ENCODE results near the gene MGST2. TPM values are rescaled to one million over a fixed set of nuclear protein-coding genes. Genes with fewer than 3 reads are reported as not detected.
A peak's percentile ranks its signal among the peaks of the same experiment; 100 is the strongest.
"Not testable (repeated sequence)": the region's sequence is repeated elsewhere in the genome, so short reads cannot be mapped to it uniquely, and the experiment has no call there.

Gene MGST2
- 4.1 TPM for total RNA-seq

DNA sequence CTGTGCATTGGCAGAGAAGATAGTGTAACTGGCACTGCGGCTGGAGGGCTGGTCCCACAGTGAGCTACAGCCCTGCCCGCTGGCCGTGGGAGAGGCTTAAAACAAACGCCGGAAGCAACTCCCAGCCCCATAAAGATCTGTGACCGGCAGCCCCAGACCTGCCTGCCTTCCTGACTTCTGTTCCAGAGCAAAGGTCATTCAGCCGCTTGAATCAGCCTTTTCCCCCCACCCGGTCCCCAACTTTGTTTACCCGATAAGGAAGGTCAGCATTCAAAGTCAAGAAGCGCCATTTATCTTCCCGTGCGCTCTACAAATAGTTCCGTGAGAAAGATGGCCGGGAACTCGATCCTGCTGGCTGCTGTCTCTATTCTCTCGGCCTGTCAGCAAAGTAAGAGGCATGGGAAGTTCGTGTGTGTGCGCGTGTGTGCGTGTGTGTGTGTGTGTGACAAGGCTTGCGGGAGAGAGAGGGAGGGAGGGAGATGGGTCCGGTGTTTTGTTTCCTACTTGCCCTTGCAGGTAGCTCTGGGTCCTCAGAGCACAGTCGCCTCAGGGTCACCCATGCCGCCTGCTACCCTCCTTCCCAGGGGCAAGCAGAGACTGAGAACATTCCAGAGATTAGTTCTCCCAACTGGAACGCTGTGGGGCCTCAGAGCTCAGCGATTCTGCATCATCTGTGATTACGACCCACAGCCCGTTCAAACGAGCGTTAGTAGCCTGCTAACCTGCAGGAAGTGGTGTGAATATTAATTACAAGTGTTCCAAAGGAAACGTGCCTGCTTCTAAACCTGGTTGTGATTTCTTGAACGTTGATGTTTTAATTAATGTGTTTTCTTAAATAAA lies at the start of gene MGST2:
TSS of gene MGST2 (plus strand) at position 130 of the 840 bp plus-strand sequence. CDS start at position 331, 201 bp downstream.
- FAIRE-seq (no peak), DNase-seq (ENCODE audit: low spot score in 2 of 2) (peak in 1 of 2 donors; percentile 53)

DNA sequence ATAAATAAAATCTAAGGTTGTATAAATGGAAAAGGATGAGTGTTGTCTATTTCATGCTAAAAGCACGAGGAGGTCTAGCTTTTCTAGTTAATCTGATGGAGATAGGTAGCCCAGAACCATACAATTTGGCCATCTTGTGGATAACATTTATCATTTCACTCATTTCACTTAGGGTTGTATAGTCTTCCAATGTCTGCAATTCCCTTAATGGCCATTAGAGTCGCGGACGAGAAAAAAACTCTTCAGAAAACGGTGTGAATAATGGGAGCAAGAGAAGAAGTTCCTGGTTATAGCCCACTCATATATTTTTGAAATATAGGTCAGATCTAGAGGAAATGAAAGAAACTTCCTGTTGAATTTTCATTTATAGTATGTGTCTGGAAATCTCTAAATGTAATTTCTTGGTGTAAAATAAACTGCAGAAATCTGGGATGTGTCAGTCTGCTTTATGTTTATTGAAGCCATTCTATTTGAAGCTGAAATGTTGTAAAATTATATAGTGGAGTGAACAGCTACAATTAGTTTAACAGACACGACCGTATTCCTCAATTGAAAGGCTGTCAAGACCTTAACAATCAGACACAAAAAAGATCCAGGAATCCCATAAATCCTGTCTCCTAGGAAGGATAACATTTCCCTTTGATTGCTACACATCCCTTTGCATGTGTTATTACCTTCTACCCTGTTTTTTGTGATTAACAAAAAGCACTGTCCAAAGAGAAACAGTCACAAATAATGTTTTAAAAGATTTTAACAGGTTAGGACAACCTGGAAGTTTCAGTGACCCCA lies 47.7 kb upstream of the MGST2 start:
- FAIRE-seq (no peak), DNase-seq (ENCODE audit: low spot score in 2 of 2) (no peak)

DNA sequence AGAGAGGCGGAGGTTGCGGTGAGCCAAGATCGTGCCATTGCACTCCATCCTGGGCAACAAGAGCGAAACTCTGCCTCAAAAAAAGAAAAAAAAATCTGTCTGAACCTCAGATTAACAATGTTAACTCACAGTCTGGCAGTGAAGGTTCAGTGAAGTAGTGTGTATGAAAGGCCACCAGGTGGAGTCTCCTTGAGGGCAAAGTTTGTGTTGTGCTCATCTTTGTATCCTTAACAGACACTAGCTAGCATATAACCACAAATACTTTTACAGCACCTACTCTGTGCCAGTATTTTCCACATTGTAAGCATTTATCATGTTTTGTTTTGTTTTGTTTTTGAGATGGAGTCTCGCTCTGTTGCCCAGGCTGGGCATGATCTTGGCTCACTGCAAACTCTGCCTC lies 46.0 kb upstream of the MGST2 start:
- DNase-seq (ENCODE audit: low spot score in 2 of 2) (no peak), FAIRE-seq (no peak)

DNA sequence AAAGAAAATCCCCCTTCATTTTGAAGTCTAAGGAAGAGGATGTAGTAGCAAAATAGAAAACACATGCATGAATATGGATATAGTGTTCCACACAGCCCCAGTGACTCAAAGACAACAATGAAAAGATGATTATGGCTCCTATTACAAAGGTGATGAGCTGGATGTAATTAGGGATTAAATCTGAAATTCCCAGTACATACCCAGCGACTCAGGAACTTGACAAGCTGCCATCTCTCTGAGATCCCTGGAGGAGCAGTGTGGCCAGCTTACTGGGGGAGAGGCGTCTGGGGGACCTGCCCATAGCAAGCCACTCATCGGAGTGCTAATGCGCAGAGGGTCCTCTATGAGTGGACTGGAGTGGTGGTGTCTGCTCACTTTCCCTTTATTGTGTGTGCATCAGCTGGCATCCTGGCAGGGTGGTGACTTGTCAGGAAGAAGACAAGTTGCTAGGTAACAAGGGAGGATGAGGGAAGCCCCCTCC lies 42.7 kb upstream of the MGST2 start:
- no peak for DNase-seq (ENCODE audit: low spot score in 2 of 2)
- no peak for FAIRE-seq

DNA sequence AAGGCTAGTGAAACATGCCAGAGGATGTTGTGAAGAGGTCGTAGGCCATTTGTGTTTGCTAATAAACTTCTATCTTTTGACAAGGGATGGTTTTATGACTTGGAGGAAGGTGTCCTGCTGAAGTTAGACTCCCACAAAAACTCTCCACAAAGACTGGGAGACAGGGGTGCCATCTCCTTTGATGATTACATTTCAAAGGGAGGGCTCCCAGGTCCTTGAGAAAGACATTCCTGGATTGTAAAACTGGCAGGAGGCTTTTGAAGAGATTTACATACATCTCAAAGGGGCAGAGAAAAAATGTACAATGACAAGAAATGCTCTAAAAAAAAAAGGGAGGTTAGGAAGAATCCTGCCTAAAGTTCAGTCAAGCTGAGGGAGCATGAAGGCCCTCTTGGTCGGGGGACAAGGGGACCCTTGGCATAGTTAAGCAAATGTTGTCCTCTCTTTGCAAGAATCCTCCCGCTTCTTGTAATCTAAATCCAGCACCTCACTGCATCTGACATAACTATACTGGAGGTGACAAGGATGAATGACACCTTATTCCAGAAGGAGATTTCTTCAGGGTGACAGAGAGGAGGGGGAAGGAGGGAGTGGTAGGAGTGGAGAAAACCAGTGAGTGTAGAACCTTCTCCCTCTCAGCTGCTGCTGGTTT lies 41.1 kb upstream of the MGST2 start:
- FAIRE-seq (no peak), DNase-seq (ENCODE audit: low spot score in 2 of 2) (no peak)

DNA sequence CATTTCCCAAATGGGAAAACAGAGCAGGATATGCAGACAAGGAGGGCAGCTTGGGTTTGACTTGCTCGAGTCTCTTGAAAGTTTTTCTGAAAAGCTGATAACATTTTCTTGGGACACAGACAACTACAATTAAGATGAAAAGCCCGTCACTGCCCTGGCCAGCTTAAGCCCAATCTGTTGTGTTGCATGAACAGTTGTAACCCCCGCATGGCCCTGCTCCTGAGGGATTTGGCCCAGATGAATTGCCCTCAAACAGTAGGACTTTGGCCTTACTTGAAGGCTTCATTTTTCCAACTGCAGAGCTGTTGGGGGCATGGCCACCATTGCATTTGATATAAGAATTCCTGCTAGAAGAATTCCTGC lies 40.5 kb upstream of the MGST2 start:
- no peak for FAIRE-seq
- DNase-seq (ENCODE audit: low spot score in 2 of 2), result no peak

DNA sequence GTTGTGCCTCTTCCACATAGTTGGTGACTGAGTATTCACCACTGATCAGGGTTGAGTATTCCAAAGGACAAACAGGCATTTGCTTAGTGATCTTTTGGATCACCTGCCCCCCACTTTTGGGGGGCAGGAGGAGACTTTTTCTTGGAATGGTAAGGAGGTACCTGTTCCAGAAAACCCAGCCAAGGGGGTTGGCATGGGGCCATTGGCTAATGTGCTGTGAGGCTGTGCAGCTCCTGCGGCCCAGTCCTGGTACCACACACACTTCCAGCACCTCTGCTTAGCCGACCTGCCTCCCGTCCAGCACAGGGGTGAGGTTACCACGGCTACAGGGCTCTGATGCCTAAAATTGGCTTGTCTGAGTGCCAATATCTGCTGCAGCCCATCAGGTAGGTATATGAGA lies 40.1 kb upstream of the MGST2 start:
- DNase-seq (ENCODE audit: low spot score in 2 of 2) (no peak), FAIRE-seq (no peak)

DNA sequence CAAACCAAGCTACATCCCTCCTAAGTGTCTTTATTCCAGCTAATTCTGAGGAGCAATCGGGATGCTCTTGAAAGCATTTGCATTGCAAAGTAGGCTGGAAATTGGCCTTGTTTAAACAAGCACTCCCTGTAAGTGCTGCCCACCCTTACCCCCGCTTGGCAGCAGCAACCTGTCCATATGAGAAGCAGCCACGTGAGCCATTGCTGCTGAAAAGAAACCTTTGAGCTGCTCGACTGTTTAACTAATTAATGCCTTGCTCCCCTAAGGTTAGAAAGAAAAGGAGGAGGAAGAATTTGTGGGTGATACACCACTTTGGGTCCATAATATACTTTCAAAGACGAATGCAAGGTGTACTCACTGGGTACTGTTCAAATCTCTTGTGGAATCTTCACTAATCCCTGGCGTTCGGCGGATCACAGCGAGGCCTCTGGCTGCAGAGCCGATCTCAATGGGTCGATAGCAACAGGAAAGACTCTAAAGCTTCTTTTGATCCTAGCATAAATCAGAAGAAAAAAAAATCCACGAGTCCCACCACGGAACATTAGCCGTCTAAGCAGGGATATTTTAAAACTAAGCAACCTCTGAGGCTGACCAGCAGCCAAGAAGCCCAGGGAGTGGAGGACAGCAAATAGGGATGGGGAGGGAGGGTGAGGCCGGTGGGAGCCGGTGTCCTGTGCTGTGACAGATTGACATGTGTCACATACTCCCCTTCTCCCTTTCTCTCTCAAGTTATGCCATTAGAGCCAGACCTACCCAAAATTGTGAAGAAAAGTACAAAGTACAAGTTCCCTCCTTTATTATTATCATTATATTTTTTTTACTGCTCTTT lies 37.2 kb upstream of the MGST2 start:
- DNase-seq (ENCODE audit: low spot score in 2 of 2), result no peak
- FAIRE-seq, result no peak

DNA sequence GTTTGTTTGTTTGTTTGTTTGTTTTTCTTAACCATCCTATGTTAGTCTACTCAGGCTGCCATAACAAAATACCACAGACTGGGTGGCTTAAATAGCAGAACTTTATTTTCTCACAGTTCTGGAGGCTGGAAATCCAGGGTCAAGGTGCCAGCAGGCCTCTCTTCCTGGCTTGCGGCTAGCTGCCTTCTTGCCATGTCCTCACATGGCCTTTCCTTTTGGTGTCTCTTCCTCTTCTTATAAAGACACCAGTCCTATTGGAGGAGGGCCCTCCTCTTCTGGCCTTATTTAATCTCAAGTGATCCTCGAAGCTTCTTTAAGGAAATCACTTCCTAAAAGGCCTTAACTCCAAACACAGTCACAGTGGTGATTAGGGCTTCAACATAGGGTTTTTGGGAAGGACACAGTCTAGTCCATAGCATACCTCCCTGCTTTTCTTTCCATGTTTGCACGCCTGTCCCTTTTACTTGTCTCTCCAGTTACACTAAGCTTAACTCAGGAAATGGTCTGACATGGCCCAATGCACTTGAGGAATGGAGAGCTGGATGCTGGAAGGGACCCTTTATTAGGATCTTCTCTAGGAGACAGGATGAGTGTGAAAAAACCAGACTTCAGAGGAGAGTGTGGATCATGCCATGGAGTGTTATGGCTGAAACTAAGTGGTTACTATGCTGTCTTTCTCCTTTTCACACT lies 36.0 kb upstream of the MGST2 start:
- FAIRE-seq (no peak), DNase-seq (ENCODE audit: low spot score in 2 of 2) (no peak)

DNA sequence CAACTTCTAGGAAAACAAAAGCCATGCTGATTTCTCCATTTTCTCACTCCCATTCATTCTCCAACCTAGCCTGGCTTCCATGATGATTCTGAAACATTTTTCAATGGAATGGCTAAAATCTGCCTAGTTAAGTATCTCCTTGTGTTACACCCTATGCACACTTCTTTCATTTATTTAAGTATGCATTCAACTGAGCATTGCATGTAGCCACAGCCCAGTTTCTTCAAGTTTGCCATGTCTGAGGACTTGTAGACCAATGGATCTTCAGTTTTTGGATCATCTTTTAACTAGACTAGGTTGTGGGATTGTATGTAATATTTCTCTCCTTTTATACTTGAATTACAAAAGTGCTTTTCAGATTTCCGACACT lies 35.5 kb upstream of the MGST2 start:
- DNase-seq (ENCODE audit: low spot score in 2 of 2), result no peak
- FAIRE-seq, result no peak

DNA sequence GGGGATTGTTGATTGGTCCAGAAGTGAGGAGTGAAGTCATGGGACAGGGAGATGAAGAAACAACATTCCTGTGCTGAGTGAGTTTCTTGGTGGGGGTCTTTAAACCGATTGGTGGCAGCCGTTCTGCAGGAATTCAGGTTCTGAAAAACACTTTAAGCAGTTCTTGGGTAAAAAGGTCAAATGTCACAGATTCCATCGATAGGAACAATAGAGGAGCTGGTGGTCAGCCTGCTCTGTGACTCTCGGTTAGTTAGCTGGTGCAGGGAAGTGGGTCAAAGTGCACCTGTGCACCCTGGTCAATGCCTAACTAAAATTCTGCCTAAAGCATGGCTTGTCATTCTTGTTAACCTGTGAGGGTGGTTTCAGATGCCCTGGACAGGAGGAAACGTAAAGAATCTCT lies 34.6 kb upstream of the MGST2 start:
- FAIRE-seq, result no peak
- no peak for DNase-seq (ENCODE audit: low spot score in 2 of 2)

DNA sequence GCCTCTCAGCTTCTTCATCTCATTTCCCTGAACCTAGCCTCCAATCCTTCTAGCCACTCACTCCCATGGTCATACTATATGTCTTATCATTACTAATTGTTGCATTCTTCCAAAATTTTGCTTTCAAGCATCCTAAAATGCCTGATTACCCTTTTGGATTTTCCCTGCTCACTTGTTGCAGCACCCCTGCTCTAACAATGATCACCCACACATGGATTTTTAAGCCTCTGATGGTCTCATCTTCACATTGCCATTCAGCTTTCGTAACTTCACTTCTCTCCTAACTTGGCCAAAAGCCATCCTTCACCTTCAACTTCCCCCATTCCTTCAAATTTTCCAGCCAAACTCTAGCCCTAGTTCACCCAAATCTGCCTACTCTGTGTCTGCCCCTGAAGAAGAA lies 33.8 kb upstream of the MGST2 start:
- DNase-seq (ENCODE audit: low spot score in 2 of 2) (no peak), FAIRE-seq (no peak)

DNA sequence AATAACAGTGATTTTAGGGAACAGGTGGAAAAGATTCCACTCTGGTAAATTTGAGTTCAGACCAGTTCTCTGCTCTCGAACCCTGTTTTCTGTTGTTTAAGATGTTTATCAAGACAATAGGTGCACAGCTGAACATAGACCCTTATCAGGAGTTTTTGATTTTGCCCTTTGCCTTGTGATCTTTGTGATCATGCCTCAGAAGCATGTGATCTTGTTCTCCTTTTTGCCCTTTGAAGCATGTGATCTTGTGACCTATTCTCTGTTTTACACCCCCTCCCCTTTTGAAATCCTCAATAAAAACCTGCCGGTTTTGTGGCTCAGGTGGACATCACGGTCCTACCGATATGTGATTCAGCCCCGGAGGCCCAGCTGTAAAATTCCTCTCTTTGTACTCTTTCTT lies 32.9 kb upstream of the MGST2 start:
- not testable (repeated sequence) for FAIRE-seq; DNase-seq (ENCODE audit: low spot score in 2 of 2)

DNA sequence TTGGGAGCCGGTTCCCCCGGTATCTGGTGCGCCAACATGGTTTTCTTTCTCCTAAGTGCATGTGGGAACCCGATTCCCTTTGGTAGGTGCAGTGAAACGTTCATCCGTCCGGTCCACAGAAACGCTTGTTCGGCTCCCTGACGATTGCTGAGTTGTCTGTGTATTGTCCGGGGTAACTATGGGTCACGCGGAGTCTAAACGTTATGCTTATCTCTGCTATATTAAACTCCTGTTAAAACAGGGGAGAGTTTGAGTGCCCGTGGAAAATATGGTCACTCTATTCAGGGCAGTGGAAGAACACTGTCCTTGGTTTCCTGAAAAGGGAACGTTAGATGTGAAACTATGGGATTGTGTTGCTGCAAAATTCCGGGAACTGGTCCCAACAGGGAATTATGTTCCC lies 32.4 kb upstream of the MGST2 start:
- DNase-seq (ENCODE audit: low spot score in 2 of 2) (no peak), FAIRE-seq (no peak)

DNA sequence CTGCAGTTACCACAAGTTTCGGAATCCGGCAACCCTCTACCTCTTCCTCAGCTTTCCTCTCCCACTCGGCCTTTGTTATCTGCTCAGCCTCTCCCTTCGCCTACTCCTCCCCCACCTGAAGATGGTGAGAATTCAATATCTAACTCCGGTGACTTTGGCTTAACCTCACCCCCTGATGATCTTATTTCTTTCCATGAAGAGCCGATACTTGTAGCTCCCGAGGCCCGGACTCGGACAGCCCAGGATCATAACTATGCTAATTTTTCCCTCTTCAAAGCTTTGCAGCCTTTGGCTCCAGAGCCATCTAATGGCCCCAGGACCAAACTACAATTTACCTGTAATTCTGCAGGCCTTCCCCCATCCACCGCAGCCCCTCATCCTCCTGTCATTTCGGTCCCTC lies 32.0 kb upstream of the MGST2 start:
- DNase-seq (ENCODE audit: low spot score in 2 of 2), result peak in 1 of 2 donors; percentile 40
- no peak for FAIRE-seq

DNA sequence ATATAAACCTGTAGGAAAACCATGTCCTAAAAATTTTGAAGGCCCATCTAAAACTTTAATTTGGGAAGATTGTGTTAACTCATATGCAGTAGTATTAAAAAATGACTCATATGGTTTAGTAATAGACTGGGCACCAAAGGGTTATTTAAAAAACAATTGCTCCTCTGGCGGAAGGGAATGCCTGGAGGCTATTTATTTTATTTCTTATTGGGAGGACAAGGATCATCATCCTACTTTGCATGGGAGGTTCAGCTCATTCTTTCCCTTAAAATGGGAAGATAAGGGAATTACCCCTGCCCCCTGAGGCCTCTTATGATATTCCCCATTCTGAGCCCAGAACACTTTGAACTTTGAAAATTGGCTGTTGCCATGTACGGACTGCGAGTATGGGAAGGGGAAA lies 29.7 kb upstream of the MGST2 start:
- no peak for DNase-seq (ENCODE audit: low spot score in 2 of 2)
- FAIRE-seq, result no peak

DNA sequence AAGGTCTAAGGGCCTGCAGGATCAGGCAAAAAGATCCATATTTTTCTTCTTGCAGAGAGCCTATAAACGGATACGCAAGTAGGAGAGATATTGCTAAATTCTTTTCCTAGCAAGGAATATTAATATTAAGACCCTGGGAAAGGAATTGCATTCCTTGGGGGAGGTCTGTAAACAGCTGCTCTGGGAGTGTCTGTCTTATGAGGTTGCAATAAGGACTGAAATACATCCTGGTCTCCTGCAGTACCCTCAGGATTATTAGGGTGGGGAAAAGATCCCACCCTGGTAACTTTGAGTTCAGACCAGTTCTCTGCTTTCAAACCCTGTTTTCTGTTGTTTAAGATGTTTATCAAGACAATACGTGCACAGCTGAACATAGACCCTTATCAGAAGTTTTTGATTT lies 27.3 kb upstream of the MGST2 start:
- FAIRE-seq, result not testable (repeated sequence)

DNA sequence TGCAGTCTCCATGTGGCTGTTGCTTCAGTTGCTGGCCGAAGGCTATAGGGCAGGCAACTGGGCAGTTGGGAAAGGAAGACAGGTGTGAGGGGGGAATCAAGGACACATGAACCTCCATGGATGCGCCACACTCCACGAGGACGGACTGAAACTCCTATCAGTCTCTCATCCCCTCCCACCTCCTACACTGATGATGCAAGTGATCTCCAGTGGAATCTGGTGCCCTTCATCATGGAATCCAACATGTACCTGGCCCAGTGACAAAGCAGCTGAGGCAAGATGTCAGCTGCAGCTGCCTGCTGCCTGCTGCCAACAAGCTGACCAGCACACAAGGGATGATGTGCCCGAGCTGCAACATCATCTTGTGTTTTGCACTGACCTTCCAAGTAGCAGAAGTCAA lies 26.0 kb upstream of the MGST2 start:
- DNase-seq (ENCODE audit: low spot score in 2 of 2) (no peak), FAIRE-seq (no peak)

More for the DNA sequence above, 27.3 kb upstream of the MGST2 start:
- not testable (repeated sequence) for DNase-seq (ENCODE audit: low spot score in 2 of 2)

DNA sequence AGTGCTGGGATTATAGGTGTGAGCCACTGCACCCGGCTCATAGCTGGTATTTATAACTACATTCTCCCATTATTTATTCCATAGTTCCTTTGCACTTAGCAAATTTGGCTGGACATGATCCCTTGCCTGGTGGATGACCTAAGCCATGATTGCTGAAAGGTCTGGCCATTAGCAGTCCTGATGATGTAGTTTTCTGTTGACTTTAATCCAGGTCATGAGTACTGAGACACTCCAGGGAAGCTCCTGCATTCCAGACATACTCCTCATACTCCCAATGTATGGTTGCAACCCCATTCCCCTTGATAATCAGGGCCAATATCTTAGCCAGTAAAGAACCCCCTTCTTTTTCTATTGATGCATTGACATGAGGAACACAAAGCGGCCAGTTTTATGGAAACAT lies 24.4 kb upstream of the MGST2 start:
- DNase-seq (ENCODE audit: low spot score in 2 of 2), result no peak
- FAIRE-seq, result no peak

DNA sequence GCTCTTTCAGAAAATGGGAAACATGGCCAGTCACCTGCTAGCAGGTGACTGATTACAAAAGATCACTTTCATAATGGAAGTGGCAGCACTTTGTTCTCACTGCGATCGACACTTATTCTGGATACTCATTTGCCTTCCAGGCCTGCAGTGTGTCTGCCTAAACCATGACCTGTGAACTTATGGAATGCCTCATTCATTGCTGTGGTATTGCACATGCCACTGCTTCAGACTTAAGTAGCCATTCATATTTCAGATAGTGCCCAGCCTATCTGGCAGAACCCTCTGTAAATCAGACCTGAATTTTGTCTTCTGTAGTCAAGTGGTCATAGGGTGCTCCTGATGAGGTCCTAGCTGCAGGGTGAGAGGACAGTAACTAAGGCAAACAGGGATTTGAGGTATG lies 23.3 kb upstream of the MGST2 start:
- DNase-seq (ENCODE audit: low spot score in 2 of 2) (no peak), FAIRE-seq (no peak)

Measured in frontal cortex (tissue), 4 donors.